BLaER1 treated with 17β-estradiol and CSF1 and Interleukin-3, amounts not matched to agents 10 nM and 100 nM (cell line): Measurements from ENCODE around the gene OLA1.
"Not testable (repeated sequence)": the region's sequence is repeated elsewhere in the genome, so short reads cannot be mapped to it uniquely, and the experiment has no call there.

Source experiments
- H3K27ac ChIP-seq, 11 experiments: shearing (Covaris generic); formaldehyde crosslinking; 2 replicates each; pipeline ENCODE4 v1.8.1; 2022
- H3K27me3 ChIP-seq, 11 experiments: shearing (Covaris generic); formaldehyde crosslinking; 2 replicates each; pipeline ENCODE4 v1.8.1; 2022
- H3K36me3 ChIP-seq, 11 experiments: shearing (Covaris generic); formaldehyde crosslinking; 2 replicates each; pipeline ENCODE4 v1.8.1; 2022
- H3K4me1 ChIP-seq, 10 experiments: shearing (Covaris generic); formaldehyde crosslinking; 2 replicates each; pipeline ENCODE4 v1.8.1; 2022
- H3K4me2 ChIP-seq, 11 experiments: shearing (Covaris generic); formaldehyde crosslinking; 2 replicates each; pipeline ENCODE4 v1.8.1; 2022
- H3K4me3 ChIP-seq, 10 experiments: shearing (Covaris generic); formaldehyde crosslinking; 2 replicates each; pipeline ENCODE4 v1.8.1; 2022
- H3K9ac ChIP-seq, 11 experiments: shearing (Covaris generic); formaldehyde crosslinking; 2 replicates each; pipeline ENCODE4 v1.8.1; 2022
- H3K9me3 ChIP-seq, 11 experiments: shearing (Covaris generic); formaldehyde crosslinking; replicated peaks in 1 of 11; 2 replicates each; pipeline ENCODE4 v1.8.1; 2022
- H4K20me1 ChIP-seq, 11 experiments: shearing (Covaris generic); formaldehyde crosslinking; 2 replicates each; pipeline ENCODE4 v1.8.1; 2022
- Cebpa-rat ChIP-seq, 11 experiments: shearing (Covaris generic); IDR thresholded peaks; 2 replicates each; pipeline ENCODE4 v1.8.1; 2022

The OLA1 gene

GRCh38 chr2:174259981-174260380, 11.6 kb upstream of the OLA1 start:
- Histone ChIP-seq H3K4me3 (no peak overlapping the region), H3K4me1 (peaks cover 0 to 6% (median 0%) of the 10 kb centered on the region in 10 experiments; a peak in 1 of 20 replicates), H3K27me3 (no peaks in the 10 kb centered on the region), H3K9ac (no peak overlapping the region), H3K9me3 (no peaks in the 10 kb centered on the region), H4K20me1 (no peaks in the 10 kb centered on the region), H3K27ac (no peak overlapping the region), H3K36me3 (no peaks in the 10 kb centered on the region), H3K4me2 (peak overlapping the region in 2 of 11 experiments; percentile 24 to 26; a peak in 1 of 22 replicates)
- TF ChIP-seq Cebpa-rat (IDR thresholded peaks at IDR 0.05): 0 out of 22 replicates have a peak, but pooled peaks of 1 of the 11 experiments have one; percentile 14

GRCh38 chr2:174254267-174254666, 5.9 kb upstream of the OLA1 start:
- H3K9me3 ChIP-seq: peaks cover 0 to 7% (median 0%) of the 10 kb centered on the region in 11 experiments; a peak in 4 of 22 replicates
- H3K27me3 ChIP-seq: no peaks in the 10 kb centered on the region
- H3K36me3 ChIP-seq: no peaks in the 10 kb centered on the region
- H3K9ac ChIP-seq: no peak overlapping the region
- H3K4me2 ChIP-seq: no peak overlapping the region
- H3K4me3 ChIP-seq: no peak overlapping the region
- H3K27ac ChIP-seq: no peak overlapping the region
- H3K4me1 ChIP-seq: peaks cover 0 to 1% (median 0%) of the 10 kb centered on the region in 10 experiments; a peak in 7 of 20 replicates
- H4K20me1 ChIP-seq: no peaks in the 10 kb centered on the region
- no peak for TF ChIP-seq Cebpa-rat (IDR thresholded peaks at IDR 0.05)

- peaks cover 0 to 41% (median 32%) of the 10 kb centered on the region in 11 experiments; a peak in 16 of 22 replicates for H4K20me1 ChIP-seq
- H3K36me3 ChIP-seq: peaks cover 15 to 28% (median 24%) of the 10 kb centered on the region in 11 experiments; a peak in 21 of 22 replicates
- peak overlapping the region; percentile 82 to 97 (median 95) for H3K9ac ChIP-seq
- H3K27me3 ChIP-seq: no peaks in the 10 kb centered on the region
- peaks cover 0 to 8% (median 0%) of the 10 kb centered on the region in 11 experiments; a peak in 4 of 22 replicates for H3K9me3 ChIP-seq
- H3K4me2 ChIP-seq: peak overlapping the region; percentile 68 to 96 (median 84)
- H3K27ac ChIP-seq: peak overlapping the region; percentile 60 to 94 (median 89); a peak in 21 of 22 replicates
- H3K4me3 ChIP-seq: peak overlapping the region; percentile 60 to 96 (median 89)
- H3K4me1 ChIP-seq: peaks cover 17 to 38% (median 25%) of the 10 kb centered on the region in 10 experiments
- TF ChIP-seq Cebpa-rat (IDR thresholded peaks at IDR 0.05): no peak
Observed at GRCh38 chr2:174248998-174249592, 763 bp upstream of the OLA1 start.

GRCh38 chr2:174247474-174248186, 702 bp downstream of the OLA1 start:
- Histone ChIP-seq H3K4me2 (peak overlapping the region; percentile 75 to 96 (median 92)), H3K4me1 (peaks cover 17 to 38% (median 25%) of the 10 kb centered on the region in 10 experiments), H3K27me3 (no peaks in the 10 kb centered on the region), H4K20me1 (peaks cover 0 to 55% (median 47%) of the 10 kb centered on the region in 11 experiments; a peak in 18 of 22 replicates), H3K27ac (peak overlapping the region; percentile 49 to 94 (median 90); a peak in 21 of 22 replicates), H3K9me3 (peaks cover 0 to 8% (median 0%) of the 10 kb centered on the region in 11 experiments; a peak in 4 of 22 replicates), H3K36me3 (peaks cover 25 to 42% (median 39%) of the 10 kb centered on the region in 11 experiments), H3K9ac (peak overlapping the region; percentile 82 to 97 (median 95)), H3K4me3 (peak overlapping the region; percentile 60 to 96 (median 89))
- TF ChIP-seq Cebpa-rat (IDR thresholded peaks at IDR 0.05): no peak

- TF ChIP-seq Cebpa-rat (IDR thresholded peaks at IDR 0.05): no peak
- H3K9ac ChIP-seq: peak overlapping the region; percentile 82 to 97 (median 95)
Observed at GRCh38 chr2:174246944-174247381, 1.4 kb downstream of the OLA1 start.

GRCh38 chr2:174245628-174246027, 2.7 kb downstream of the OLA1 start:
- not testable (repeated sequence) for H3K4me3 ChIP-seq, H3K27ac ChIP-seq, H3K9me3 ChIP-seq, H3K9ac ChIP-seq, H3K27me3 ChIP-seq
- peaks cover 0 to 75% (median 67%) of the 10 kb centered on the region in 11 experiments; a peak in 19 of 22 replicates for H4K20me1 ChIP-seq
- peak overlapping the region in 8 of 11 experiments; percentile 5 to 92 (median 14); a peak in 7 of 22 replicates for H3K4me2 ChIP-seq
- peaks cover 17 to 38% (median 25%) of the 10 kb centered on the region in 10 experiments for H3K4me1 ChIP-seq
- peaks cover 34 to 62% (median 58%) of the 10 kb centered on the region in 11 experiments for H3K36me3 ChIP-seq

More at GRCh38 chr2:174246944-174247381, 1.4 kb downstream of the OLA1 start:
- Histone ChIP-seq H3K27me3 (no peaks in the 10 kb centered on the region), H4K20me1 (peaks cover 0 to 62% (median 53%) of the 10 kb centered on the region in 11 experiments; a peak in 19 of 22 replicates), H3K4me3 (peak overlapping the region; percentile 60 to 96 (median 89)), H3K27ac (peak overlapping the region in 1 of 11 experiments; percentile 94; a peak in 3 of 22 replicates), H3K9me3 (peaks cover 0 to 8% (median 0%) of the 10 kb centered on the region in 11 experiments; a peak in 4 of 22 replicates), H3K4me2 (peak overlapping the region; percentile 75 to 96 (median 92)), H3K4me1 (peaks cover 17 to 38% (median 25%) of the 10 kb centered on the region in 10 experiments), H3K36me3 (peaks cover 32 to 49% (median 46%) of the 10 kb centered on the region in 11 experiments)

- H4K20me1 ChIP-seq: peaks cover 0 to 81% (median 72%) of the 10 kb centered on the region in 11 experiments; a peak in 19 of 22 replicates
- peak overlapping the region in 6 of 11 experiments; percentile 6 to 92 (median 14); a peak in 3 of 22 replicates for H3K4me2 ChIP-seq
- H3K4me1 ChIP-seq: peaks cover 17 to 38% (median 25%) of the 10 kb centered on the region in 10 experiments
- peaks cover 34 to 68% (median 59%) of the 10 kb centered on the region in 11 experiments for H3K36me3 ChIP-seq
- no peak overlapping the region for H3K4me3 ChIP-seq
- H3K27me3 ChIP-seq: no peaks in the 10 kb centered on the region
- no peak overlapping the region for H3K27ac ChIP-seq
- H3K9ac ChIP-seq: no peak overlapping the region
- peaks cover 0 to 8% (median 0%) of the 10 kb centered on the region in 11 experiments; a peak in 3 of 22 replicates for H3K9me3 ChIP-seq
- TF ChIP-seq Cebpa-rat (IDR thresholded peaks at IDR 0.05): no peak
Observed at GRCh38 chr2:174245065-174245464, 3.3 kb downstream of the OLA1 start.

GRCh38 chr2:174243812-174244211, 4.5 kb downstream of the OLA1 start:
- Histone ChIP-seq H3K4me1 (peaks cover 13 to 33% (median 21%) of the 10 kb centered on the region in 10 experiments), H3K4me2 (no peak overlapping the region), H3K36me3 (peaks cover 34 to 79% (median 63%) of the 10 kb centered on the region in 11 experiments), H3K27ac (no peak overlapping the region), H3K9me3 (no peaks in the 10 kb centered on the region), H3K4me3 (no peak overlapping the region), H3K9ac (no peak overlapping the region), H4K20me1 (peaks cover 7 to 93% (median 85%) of the 10 kb centered on the region in 11 experiments; a peak in 20 of 22 replicates), H3K27me3 (no peaks in the 10 kb centered on the region)
- TF ChIP-seq Cebpa-rat (IDR thresholded peaks at IDR 0.05): no peak
